H9 (cell line): ENCODE results near the gene EIF2S2. TPM values are rescaled to one million over a fixed set of nuclear protein-coding genes. Genes with fewer than 3 reads are reported as not detected.

Source experiments
- DNase-seq: peaks from one replicate; pipeline ENCODE4 v3.0.0-alpha.2; 2017
- H2AFZ ChIP-seq: one replicate; pipeline ENCODE4 v1.6.1; 2013; ENCODE audit warnings: mild to moderate bottlenecking, low read length, control low read depth, moderate library complexity
- H2AK5ac ChIP-seq: 2 replicates; pipeline ENCODE4 v1.6.1; 2013; ENCODE audit warnings: low read length, control low read depth, mixed read lengths; ENCODE audit not compliant: insufficient read length
- H2BK120ac ChIP-seq: one replicate; pipeline ENCODE4 v1.6.1; 2013; ENCODE audit warnings: low read depth, mild to moderate bottlenecking, low read length, control low read depth, inconsistent platforms; ENCODE audit not compliant: poor library complexity, severe bottlenecking
- H2BK12ac ChIP-seq: 2 replicates; pipeline ENCODE4 v1.6.1; 2013; ENCODE audit warnings: low read length, control low read depth, mixed read lengths, low read depth; ENCODE audit not compliant: insufficient read length
- H2BK15ac ChIP-seq: 2 replicates; pipeline ENCODE4 v1.6.1; 2013; ENCODE audit warnings: low read depth, low read length, control low read depth
- H2BK20ac ChIP-seq: one replicate; pipeline ENCODE4 v1.6.1; 2013; ENCODE audit warnings: low read depth, mild to moderate bottlenecking, low read length, control low read depth, inconsistent platforms; ENCODE audit not compliant: poor library complexity, severe bottlenecking
- H2BK5ac ChIP-seq: 2 replicates; pipeline ENCODE4 v1.6.1; 2013; ENCODE audit warnings: low read length, control low read depth, mixed read lengths; ENCODE audit not compliant: insufficient read length
- H3K14ac ChIP-seq: 2 replicates; pipeline ENCODE4 v1.6.1; 2013; ENCODE audit warnings: low read length, control low read depth; ENCODE audit not compliant: insufficient read depth
- H3K18ac ChIP-seq: 2 replicates; pipeline ENCODE4 v1.6.1; 2013; ENCODE audit warnings: low read depth, mild to moderate bottlenecking, mixed read lengths, low read length, control low read depth; ENCODE audit not compliant: insufficient read length
- H3K23ac ChIP-seq: 2 replicates; pipeline ENCODE4 v1.6.1; 2013; ENCODE audit warnings: low read length, control low read depth, mixed read lengths, low read depth; ENCODE audit not compliant: insufficient read length
- H3K23me2 ChIP-seq: 2 replicates; pipeline ENCODE4 v1.6.1; 2013; ENCODE audit warnings: low read depth, mild to moderate bottlenecking, mixed read lengths, low read length, control low read depth; ENCODE audit not compliant: insufficient read length, poor library complexity, severe bottlenecking
- H3K27ac ChIP-seq: 2 replicates; pipeline ENCODE4 v1.5.1; 2013; ENCODE audit warnings: low read length, control low read depth, mixed read lengths, low read depth; ENCODE audit not compliant: insufficient read length
- H3K27me3 ChIP-seq: 2 replicates; pipeline ENCODE4 v1.6.1; 2013; ENCODE audit warnings: low read length, control low read depth, inconsistent platforms; ENCODE audit not compliant: insufficient read depth
- H3K4ac ChIP-seq: 2 replicates; pipeline ENCODE4 v1.6.1; 2013; ENCODE audit warnings: low read depth, mild to moderate bottlenecking, control low read depth, inconsistent platforms, low read length, moderate library complexity
- H3K4me1 ChIP-seq: 2 replicates; pipeline ENCODE4 v1.6.1; 2013; ENCODE audit warnings: low read length, control low read depth, inconsistent platforms; ENCODE audit not compliant: insufficient read depth
- H3K4me2 ChIP-seq: 2 replicates; pipeline ENCODE4 v1.6.1; 2013; ENCODE audit warnings: low read length, control low read depth, mixed read lengths; ENCODE audit not compliant: insufficient read length, insufficient read depth
- H3K56ac ChIP-seq: 2 replicates; pipeline ENCODE4 v1.6.1; 2013; ENCODE audit warnings: low read depth, mild to moderate bottlenecking, mixed read lengths, low read length, control low read depth; ENCODE audit not compliant: insufficient read length
- H3K79me1 ChIP-seq: 2 replicates; pipeline ENCODE4 v1.6.1; 2013; ENCODE audit warnings: low read depth, mild to moderate bottlenecking, moderate library complexity, low read length, control low read depth, inconsistent platforms; ENCODE audit not compliant: insufficient read depth, poor library complexity, severe bottlenecking
- H3K79me2 ChIP-seq: 2 replicates; pipeline ENCODE4 v1.6.1; 2013; ENCODE audit warnings: low read length, control low read depth, inconsistent platforms; ENCODE audit not compliant: insufficient read depth
- H3K9ac ChIP-seq: 2 replicates; pipeline ENCODE4 v1.6.1; 2013; ENCODE audit warnings: low read length, control low read depth, mixed read lengths; ENCODE audit not compliant: insufficient read length; ENCODE audit errors: extremely low read depth
- H3K9me3 ChIP-seq: one replicate; pipeline ENCODE4 v1.6.1; 2013; ENCODE audit warnings: low read depth, low read length, inconsistent platforms; ENCODE audit not compliant: control insufficient read depth
- H3T11ph ChIP-seq: one replicate; pipeline ENCODE4 v1.6.1; 2013; ENCODE audit warnings: mild to moderate bottlenecking, low read length, control low read depth, inconsistent platforms
- H4K20me1 ChIP-seq: one replicate; pipeline ENCODE4 v1.6.1; 2013; ENCODE audit not compliant: control insufficient read depth, insufficient read length, insufficient read depth
- H4K5ac ChIP-seq: 2 replicates; pipeline ENCODE4 v1.6.1; 2013; ENCODE audit warnings: low read depth, mild to moderate bottlenecking, mixed read lengths, low read length, control low read depth; ENCODE audit not compliant: insufficient read length
- H4K8ac ChIP-seq: replicated peaks from 2 replicates; pipeline ENCODE4 v1.6.1; 2013; ENCODE audit warnings: low read length, control low read depth, mixed read lengths, low read depth; ENCODE audit not compliant: insufficient read length
- H4K91ac ChIP-seq: 2 replicates; pipeline ENCODE4 v1.6.1; 2013; ENCODE audit warnings: low read depth, mild to moderate bottlenecking, moderate library complexity, mixed read lengths, low read length, control low read depth; ENCODE audit not compliant: insufficient read length
- H3K27ac Mint-ChIP-seq, 3 experiments: 2 replicates in 2 of 3; 3 replicates in 1 of 3; pipeline ENCODE4 v1.8.0; 2020 to 2021; ENCODE audit warnings: mixed read lengths in 3 of 3, mild to moderate bottlenecking in 1 of 3, moderate library complexity in 1 of 3
- H3K27me3 Mint-ChIP-seq: 2 replicates; pipeline ENCODE4 v1.8.0; 2021; ENCODE audit warnings: low read depth, mild to moderate bottlenecking, moderate library complexity, mixed read lengths
- H3K36me3 Mint-ChIP-seq, 3 experiments: 2 replicates in 2 of 3; 3 replicates in 1 of 3; pipeline ENCODE4 v1.8.0; 2020 to 2021; ENCODE audit warnings: low read depth in 3 of 3, mixed read lengths in 3 of 3; ENCODE audit not compliant: insufficient read depth in 1 of 3
- H3K4me1 Mint-ChIP-seq, 2 experiments: 2 replicates each; pipeline ENCODE4 v1.8.0; 2020; ENCODE audit warnings: mixed read lengths in 2 of 2
- H3K4me3 Mint-ChIP-seq, 2 experiments: 2 replicates in 1 of 2; 3 replicates in 1 of 2; pipeline ENCODE4 v1.8.0; 2020 to 2021; ENCODE audit warnings: mild to moderate bottlenecking in 2 of 2, mixed read lengths in 2 of 2, moderate library complexity in 1 of 2
- H3K9me3 Mint-ChIP-seq, 2 experiments: 2 replicates in 1 of 2; 3 replicates in 1 of 2; pipeline ENCODE4 v1.8.0; 2020; ENCODE audit warnings: mild to moderate bottlenecking in 2 of 2, mixed read lengths in 2 of 2, moderate library complexity in 1 of 2
- CTCF ChIP-seq: fragments of 200-600 bp; sonication (generic); conservative IDR thresholded peaks from 3 replicates; pipeline ENCODE4 v1.8.0; 2021; ENCODE audit warnings: antibody characterized with exemption, mild to moderate bottlenecking
- WGBS: extraction: QIAGEN DNeasy Blood & Tissue Kit; methylation state at CpG from one replicate; pipeline ENCODE4 v1.1.7; 2013; ENCODE audit warnings: missing lambda C conversion rate, low lambda C conversion rate, mixed read lengths; ENCODE audit not compliant: insufficient read length; ENCODE audit errors: extremely low coverage; 5-methylcytosine and 5-hydroxymethylcytosine counted together
- total RNA-seq: library from RNA; stranded (reverse); gene quantifications from 2 replicates; pipeline ENCODE4 v1.2.1, GENCODE V29; 2021

The EIF2S2 gene
- total RNA-seq, 1 experiment from 2014 or later: 188 TPM

GRCh38 chr20:34129518-34130162 lies 17.6 kb upstream of the EIF2S2 start:
- peak overlapping the region; percentile 14 to 33; a peak in 2 of 5 replicates for H3K4me3 Mint-ChIP-seq
- no peak overlapping the region for H3K9ac ChIP-seq
- H3K9me3 Mint-ChIP-seq: peaks cover 14 to 23% of the 10 kb centered on the region in 2 experiments
- no peaks in the 10 kb centered on the region for H4K20me1 ChIP-seq
- H2BK12ac ChIP-seq: no peak overlapping the region
- H3K56ac ChIP-seq: no peak overlapping the region
- no peak overlapping the region for H2BK20ac ChIP-seq
- H2AK5ac ChIP-seq: no peak overlapping the region
- no peaks in the 10 kb centered on the region for H3K23me2 ChIP-seq
- no peaks in the 10 kb centered on the region for H3K27me3 ChIP-seq
- H4K5ac ChIP-seq: no peak overlapping the region
- no peak overlapping the region for H3K27ac ChIP-seq
- H2AFZ ChIP-seq: no peak overlapping the region
- H3K9me3 ChIP-seq: no peaks in the 10 kb centered on the region
- H3K79me2 ChIP-seq: no peaks in the 10 kb centered on the region
- no peak overlapping the region for H3K14ac ChIP-seq
- peaks cover 2 to 3% of the 10 kb centered on the region in 2 experiments; a peak in 3 of 4 replicates for H3K4me1 Mint-ChIP-seq
- no peak overlapping the region for H2BK15ac ChIP-seq
- no peak overlapping the region for H3K18ac ChIP-seq
- no peak overlapping the region for H4K8ac ChIP-seq
- peaks cover 36% of the 10 kb centered on the region for H3K27me3 Mint-ChIP-seq
- H3K4me1 ChIP-seq: no peaks in the 10 kb centered on the region
- H3K27ac Mint-ChIP-seq: no peak overlapping the region
- no peaks in the 10 kb centered on the region for H3K79me1 ChIP-seq
- H3K4me2 ChIP-seq: no peak overlapping the region
- no peak overlapping the region for H3K23ac ChIP-seq
- peak; percentile 65 for DNase-seq
- no peak overlapping the region for H3K4ac ChIP-seq
- WGBS: no CpG with 5 or more reads among the region's 10 CpGs
- H2BK120ac ChIP-seq: no peak overlapping the region
- H2BK5ac ChIP-seq: no peak overlapping the region
- peaks cover 0 to 11% (median 3%) of the 10 kb centered on the region in 3 experiments; a peak in 5 of 7 replicates for H3K36me3 Mint-ChIP-seq
- H4K91ac ChIP-seq: no peak overlapping the region
- H3T11ph ChIP-seq: no peak overlapping the region
- TF ChIP-seq CTCF: peak; percentile 95
